GM10847 (cell line): ENCODE data around the gene GDPD3.

Experiments used
- POLR2A ChIP-seq: IDR thresholded peaks from 2 replicates; pipeline ENCODE4 v1.6.1; 2011; ENCODE audit not compliant: insufficient read length; ENCODE audit errors: extremely low read depth

The GDPD3 gene

GRCh38 chr16:30136971-30137605, 23.8 kb upstream of the GDPD3 start:
- no peak for TF ChIP-seq POLR2A

- TF ChIP-seq POLR2A, result no peak
Measured at GRCh38 chr16:30132591-30132990, 19.3 kb upstream of the GDPD3 start.

DNA sequence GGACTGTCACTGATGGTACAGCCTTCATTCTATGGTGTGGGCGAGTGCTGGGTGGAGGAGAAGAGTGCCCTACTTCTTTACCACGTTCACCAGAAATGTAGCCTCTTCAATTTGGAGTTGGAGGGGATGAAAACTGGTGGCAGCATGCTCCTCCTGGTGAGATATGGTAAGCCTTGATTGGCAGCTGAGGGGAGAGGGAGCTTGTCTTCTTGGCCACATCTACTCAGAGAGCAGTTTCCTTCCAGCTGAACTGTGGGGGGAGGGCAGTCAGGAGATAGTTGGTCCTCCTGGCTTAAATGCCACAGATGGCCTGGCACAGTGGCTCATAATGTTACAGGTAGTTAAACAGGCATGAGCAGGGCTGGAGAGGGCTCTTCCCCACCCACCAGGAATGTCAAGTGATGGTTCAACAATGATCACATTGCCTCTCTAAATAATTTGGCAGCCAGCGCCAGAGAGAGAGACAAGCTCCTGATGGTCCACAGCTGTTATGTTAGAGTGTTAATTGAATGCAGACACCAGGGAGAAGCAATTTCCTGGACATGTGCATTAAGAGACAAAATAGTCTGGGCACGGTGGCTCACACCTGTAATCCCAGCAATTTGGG, 18.6 kb upstream of the GDPD3 start:
- TF ChIP-seq POLR2A, result no peak

DNA sequence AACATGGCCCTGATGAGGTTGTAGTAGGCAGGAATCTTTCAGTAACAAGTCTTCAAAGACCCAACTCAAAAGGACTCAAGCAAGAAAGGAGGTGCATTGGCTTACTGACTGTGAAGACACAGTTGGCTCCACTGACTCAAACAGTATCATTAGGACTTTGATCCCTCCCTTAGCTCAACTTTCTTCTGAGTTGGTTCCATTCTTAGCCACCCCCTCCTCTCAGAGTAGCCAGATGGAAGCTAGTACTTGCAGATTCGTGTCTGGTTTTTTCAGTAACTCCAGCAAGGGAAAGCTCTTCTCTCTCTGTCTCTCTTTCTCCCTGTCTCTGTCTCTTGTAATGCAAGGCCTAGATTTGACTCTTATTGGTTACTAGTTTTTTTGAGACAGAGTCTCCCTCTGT, 14.7 kb upstream of the GDPD3 start:
- no peak for TF ChIP-seq POLR2A

DNA sequence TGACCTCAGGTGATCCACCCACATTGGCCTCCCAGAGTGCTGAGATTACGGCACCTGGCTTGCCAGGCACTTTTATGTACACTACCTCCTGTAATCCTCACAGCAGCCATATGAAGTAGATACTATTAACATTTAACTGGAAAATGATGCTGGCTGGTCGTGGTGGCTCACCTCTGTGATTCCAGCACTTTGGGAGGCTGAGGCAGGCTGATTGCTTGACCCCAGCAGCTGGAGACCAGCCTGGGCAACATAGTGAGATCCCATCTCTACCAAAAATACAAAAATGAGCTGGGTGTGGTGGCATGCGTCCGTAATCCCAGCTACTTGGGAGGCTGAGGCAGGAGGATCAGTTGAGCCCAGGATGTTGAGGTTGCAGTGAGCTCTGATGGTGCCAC, 11.6 kb upstream of the GDPD3 start:
- no peak for TF ChIP-seq POLR2A

- TF ChIP-seq POLR2A, result no peak
Measured at GRCh38 chr16:30122604-30123160, 9.3 kb upstream of the GDPD3 start.

DNA sequence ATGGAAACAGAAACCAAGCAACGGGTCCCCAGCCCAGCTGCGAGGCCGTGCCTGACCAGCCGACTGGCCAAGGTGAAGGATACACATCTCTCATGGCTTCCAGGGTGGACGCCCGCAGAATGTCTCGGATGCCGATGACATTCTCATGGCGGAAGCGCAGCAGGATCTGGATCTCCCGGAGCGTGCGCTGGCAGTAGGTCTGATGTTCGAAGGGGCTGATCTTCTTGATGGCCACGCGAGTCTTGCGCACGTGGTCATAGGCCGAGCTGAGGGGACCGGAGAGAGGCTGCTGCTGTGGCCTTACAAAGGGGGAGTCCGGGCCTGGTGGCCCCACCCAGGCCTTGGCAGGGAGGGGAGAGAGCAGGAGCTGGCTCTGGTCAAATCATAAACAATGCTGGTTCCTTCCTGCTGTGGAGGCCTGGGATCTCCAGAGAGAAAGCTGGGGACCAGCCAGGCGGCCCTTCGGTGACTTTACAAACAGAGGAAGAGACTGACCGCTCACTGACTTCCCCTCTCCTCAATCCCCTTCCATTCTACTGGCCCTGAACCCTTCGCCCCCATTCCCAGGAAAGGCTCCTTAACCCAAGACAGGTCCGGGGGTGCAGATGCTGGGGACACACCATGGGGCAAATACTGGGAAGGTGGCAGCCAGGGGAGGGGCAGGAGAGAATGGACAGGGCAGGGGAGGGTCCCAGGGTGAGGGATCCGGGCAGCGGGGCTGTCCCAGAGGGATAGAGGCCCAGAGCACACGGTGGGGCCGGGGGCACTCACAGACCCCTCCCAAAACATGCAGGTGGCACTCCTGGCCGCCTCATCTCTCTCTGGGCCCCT, 8.6 kb upstream of the GDPD3 start:
- no peak for TF ChIP-seq POLR2A

GRCh38 chr16:30120340-30121105, 7.2 kb upstream of the GDPD3 start:
- no peak for TF ChIP-seq POLR2A

DNA sequence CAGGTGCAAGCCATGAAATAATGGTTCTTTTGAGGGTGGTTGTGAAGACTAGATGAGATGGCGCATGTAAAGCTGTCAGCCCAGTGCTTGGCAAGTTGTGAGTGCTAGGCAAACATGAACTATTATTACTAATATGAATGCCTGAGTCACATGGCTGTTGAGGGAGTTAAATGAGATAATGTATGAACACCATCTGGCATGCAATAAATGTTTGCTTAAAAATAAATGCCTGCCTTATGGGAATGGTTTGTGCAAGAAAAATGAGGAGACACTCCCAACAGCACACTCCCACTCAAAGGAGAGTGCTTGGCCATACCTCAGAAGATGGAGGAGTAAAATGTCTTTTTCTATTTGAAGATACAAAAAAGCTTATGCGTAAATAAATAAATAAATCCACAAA, 6.1 kb upstream of the GDPD3 start:
- no peak for TF ChIP-seq POLR2A

- no peak for TF ChIP-seq POLR2A
Measured at GRCh38 chr16:30117768-30118167, 4.4 kb upstream of the GDPD3 start.

- no peak for TF ChIP-seq POLR2A
Measured at GRCh38 chr16:30116291-30117207, 3.2 kb upstream of the GDPD3 start.

GRCh38 chr16:30115238-30115637, 1.9 kb upstream of the GDPD3 start:
- TF ChIP-seq POLR2A, result no peak

DNA sequence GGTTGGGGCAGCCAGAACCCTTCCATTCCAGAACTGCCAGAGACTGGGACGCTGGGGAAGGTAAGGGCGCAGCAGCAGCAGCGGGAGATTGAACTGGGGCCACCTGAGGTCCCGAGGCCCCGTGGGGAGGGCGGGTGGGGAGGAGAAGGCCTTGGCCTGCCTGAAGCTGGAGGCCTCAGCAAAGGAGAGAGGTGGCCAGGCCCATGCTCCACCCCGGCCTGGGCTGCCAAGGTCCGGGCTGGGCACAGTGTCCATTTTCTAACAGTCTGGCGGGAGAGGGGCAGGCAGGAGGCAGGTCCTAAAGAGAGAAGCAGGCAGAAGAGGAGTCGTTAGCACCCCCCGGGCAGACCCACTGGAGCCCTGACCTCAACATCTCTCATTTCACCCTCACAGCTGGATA, 1.1 kb upstream of the GDPD3 start:
- no peak for TF ChIP-seq POLR2A

DNA sequence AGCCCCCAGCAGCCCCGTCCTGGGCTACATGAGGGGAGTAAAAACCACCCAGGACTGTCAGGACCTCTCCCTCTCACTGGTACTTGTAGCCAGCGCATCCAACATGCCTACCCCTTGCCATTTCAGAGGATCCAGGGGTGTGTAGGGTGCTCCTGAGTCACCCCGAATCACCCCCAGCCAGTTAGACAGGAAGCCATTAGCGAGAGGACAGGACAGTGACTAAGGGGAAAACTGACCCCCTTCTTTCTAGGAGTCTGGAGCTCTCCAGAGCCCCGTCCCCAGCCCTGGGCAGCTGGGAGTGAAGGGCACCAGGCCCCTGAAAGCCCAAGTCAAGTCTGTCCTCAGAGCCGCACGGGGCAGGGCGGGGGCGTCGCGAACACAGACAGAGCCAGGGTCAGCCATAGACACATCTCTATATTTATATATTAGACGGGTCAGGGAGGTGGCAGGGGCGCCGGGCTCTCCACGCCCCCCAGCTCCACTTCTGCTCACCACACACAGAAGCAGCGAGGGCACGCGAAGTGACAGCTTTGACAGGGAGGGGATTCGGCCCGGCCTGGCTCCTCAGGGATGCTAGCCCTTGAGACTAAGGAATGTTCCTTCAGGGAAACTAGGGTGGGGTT, 485 bp upstream of the GDPD3 start:
- TF ChIP-seq POLR2A, result no peak
